M059J (cell line): ENCODE measurements around the gene ALDH16A1. TPM values are rescaled to one million over a fixed set of nuclear protein-coding genes. Genes with fewer than 3 reads are reported as not detected.

Experiments
- DNase-seq: peaks from one replicate; pipeline ENCODE4 v3.0.0-alpha.2; 2012; ENCODE audit warnings: low read depth
- total RNA-seq: library from RNA; depleted of rRNA; stranded (reverse); fragments of >200 nt; shearing (Covaris generic); gene quantifications from 2 replicates; pipeline ENCODE4 v1.2.3, GENCODE V29; 2014

Gene ALDH16A1
- total RNA-seq, 1 experiment from 2014 or later, result 27.9 TPM

DNA sequence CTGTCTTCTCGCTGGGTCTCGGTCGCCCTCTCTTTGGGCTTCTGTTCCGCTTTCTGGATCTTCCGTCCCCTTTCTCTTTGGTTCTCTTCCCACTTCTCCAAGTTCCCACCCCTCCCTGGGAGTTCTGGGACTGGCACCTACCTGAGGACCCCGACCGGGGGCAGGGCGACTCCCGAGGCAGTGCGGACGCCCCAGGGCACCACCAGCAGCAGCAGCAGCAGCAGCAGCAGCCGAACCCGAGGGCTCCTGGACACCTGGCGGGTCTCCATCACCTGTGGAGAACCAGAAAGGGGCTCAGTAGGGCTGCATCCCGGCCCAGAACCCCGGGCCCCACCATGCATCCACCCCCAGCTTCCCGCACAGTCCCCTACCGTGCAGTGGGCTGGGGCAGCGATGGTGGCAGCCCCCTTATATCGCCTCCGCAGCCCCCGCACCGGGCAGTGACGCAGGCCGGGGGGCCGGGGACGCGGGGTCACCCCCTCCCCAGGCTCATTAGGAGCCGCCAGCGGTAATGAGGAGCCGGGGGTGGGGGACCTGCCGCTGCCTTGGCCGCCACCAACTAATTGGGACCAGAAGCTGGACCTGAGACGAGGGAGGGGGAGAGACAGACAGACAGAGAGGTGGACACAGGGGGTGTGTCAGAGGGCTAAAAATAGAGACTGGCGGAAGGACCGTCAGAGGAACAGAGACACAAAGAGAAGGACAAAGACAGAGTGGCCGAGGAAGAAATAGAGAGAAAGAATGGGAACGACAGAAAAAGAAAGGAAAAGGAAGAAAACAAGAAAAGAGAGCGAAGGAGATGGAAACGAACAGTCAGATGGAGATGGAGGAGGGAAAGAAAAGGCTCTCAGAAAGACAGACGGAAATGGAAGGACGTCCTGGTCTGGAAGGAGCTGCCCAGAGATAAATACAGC is 29.7 kb upstream of the ALDH16A1 start, which contains the start of gene PTH2:
Gene PTH2, minus strand, starts transcription at position 371 of the 914 bp plus-strand sequence. Its CDS starts 102 bp downstream, at position 269.
- DNase-seq, result no peak

DNA sequence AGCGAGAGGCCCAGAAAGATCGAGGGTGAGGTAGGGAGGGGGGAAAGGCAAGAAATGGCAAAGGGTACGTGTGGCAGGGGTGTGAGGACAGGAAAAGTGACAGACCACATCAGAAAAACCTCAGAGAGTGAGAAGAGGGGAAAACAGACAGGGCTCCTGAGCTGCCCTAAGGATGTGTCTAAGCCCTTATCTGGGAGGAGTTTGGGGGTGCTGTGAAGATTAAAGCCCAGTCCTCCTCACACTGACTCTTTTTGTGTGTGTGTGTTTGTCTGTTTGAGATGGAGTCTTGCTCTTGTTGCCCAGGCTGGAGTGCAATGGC is 29.1 kb upstream of the ALDH16A1 start:
- DNase-seq, result no peak

DNA sequence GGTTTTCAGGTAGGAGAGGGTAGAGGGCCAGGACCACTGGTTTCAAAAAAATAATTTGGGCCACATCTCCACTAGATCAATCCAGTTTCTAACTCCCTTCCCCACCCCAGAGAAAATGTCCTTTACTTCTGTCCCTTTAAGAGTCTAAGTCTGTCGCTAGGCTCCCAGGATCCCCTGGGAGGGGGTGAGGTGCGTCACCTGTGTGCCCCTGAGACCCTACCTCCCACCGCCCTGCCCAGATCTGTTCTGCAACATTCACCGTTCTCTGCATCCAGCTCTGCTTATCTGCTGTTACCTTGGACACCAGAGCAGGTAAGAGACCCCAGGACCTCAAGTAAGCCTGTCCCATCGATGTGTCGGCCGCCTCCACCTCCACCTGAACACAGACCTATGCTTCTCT is 27.8 kb upstream of the ALDH16A1 start, which contains the start of gene GFY:
Gene GFY, plus strand, starts transcription at position 211 of the 400 bp plus-strand sequence. CDS start 1,043 bp downstream, outside the sequence.
- no peak for DNase-seq

DNA sequence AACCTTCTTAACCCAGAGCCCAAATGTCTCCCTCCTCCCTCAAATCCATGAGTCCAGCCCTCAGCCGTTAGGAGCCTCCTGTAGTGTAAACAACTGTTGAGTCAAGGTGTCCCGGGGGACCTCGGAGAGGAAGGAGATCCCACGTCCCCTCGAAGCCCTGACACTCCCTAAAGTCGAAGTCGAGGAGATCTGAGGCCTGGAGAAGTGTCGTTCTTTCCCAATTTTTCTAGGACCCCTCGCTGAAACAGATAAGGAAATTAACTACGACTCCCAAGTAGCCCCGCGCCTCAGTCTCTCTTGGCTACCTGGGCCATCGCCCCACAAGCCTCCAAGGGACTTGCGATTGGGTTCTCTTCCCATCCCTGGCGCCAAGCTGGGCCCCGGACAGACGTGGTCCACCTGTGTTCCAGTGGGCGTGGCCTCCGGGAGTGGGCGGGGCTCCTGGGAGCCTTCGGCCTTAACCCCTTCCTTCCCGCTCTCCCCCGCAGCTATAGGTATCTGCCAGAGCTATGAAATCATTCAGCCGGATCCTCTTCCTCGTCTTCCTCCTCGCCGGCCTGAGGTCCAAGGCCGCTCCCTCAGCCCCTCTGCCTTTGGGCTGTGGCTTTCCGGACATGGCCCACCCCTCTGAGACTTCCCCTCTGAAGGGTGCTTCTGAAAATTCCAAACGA is 27.0 kb upstream of the ALDH16A1 start:
- no peak for DNase-seq

DNA sequence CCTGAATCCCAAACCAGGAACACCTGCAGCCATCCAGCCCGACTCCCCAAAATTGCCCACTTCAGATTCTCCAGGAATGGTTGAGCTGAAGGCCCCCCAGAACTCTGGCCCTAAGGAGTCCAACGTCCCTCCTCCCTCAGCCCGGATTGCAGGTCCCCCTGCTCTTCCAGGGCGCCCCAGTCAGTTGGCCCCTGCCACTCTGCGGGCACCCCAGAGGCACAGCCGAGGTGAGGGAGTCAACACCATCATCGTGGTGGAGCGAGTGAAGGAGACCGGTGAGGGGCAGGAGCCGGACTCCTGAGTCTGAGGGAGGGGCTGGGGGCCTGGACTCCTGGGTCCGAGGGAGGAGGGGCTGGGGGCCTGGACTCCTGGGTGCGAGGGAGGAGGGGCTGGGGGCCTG is 25.7 kb upstream of the ALDH16A1 start:
- DNase-seq, result no peak

DNA sequence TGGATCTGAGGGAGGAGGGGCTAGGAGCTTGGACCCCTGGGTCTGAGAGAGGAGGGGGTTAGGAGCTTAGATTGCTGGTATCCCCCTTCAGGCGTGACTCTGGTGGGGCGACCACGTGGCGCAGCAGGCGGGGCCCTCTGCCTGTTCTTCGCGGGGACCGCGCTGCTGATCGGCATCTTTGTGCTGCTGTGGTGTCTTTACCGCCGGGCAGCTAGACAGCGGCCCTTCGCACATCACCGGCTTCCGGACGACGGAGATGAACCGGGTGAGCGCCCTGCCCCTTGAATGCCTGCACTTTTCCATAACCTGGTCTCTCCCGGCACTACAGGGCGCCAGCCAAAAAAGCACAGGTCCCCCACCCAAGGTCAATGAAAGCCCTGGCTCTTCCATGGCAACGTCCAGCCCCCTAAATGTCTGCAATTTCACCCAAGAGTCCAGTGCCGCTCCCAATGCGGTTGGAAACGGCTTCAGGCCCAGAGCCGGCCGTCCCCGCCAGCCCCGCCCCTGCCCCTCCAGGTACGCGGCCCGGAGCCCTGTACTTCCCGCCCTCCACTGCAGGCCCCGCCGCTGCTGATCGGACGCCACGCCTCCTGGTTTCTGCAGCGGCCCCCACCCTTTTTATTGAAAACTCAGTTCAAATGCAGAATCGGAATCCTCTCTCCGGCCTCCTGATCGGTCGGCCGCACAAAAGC is 25.0 kb upstream of the ALDH16A1 start:
- DNase-seq, result no peak

DNA sequence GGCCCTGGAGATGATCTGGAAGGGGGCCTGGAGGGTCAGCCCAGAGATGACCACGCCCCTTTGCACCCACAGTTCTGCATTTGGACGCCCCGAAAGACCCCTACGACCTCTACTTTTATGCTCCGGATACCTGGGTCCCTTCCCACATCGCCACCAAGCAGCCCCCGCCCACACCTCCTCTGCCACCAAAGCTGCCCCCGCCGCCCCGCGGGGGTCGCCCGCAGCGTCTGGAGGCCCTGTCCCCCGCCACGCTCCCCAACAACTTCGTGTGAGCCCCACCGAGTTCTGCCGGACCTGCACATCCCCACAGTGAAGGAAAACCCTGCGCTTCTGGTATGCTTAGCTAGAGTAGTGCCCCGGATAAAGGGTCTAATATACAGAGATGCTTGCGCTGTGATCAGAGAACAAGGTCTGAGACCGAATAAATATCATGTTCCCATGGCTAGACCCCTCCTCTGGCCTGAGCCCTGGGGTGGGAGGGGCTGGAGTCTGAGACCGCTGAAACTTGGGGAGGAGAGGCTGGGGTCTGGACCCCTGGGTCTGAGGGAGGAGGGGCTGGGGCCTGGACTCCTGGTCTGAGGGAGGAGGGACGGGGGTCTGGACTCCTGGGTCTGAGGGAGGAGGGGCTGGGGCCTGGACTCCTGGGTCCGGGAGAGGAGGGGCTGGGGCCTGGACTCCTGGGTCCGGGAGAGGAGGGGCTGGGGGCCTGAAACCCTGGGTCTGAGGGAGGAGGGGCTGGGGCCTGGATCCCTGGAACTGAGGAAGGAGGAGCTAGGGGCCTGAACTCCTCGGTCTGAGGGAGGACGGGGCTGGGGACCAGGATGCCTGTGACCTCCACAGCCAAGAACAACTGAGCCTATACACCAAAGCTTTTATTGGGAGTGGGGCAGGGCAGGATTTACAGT is 24.2 kb upstream of the ALDH16A1 start:
- no peak for DNase-seq

DNA sequence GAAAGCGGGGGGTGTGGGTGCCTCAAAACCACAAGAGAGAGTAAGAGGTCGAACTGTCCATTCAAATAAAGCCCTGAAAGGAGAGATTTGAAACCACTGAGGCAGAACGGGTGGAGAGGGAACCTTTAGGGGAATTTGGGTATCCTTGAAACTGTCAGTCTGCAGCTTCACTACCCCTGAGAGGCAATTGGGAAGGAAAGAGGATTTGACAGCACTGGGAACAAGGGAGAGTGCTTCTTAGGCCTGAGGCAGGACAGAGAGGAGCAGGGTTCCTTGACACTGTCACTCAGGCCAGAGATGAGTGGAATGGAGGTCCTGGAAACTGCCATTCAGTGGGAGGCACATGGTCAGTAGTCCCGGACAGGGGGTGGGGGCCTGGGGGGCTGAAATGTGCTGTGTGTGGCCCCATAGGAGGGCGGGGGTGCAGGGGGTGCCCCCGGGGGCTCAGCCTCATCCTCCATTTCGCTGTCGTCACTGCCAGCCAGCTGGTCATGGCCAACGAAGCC is 22.8 kb upstream of the ALDH16A1 start:
- no peak for DNase-seq

DNA sequence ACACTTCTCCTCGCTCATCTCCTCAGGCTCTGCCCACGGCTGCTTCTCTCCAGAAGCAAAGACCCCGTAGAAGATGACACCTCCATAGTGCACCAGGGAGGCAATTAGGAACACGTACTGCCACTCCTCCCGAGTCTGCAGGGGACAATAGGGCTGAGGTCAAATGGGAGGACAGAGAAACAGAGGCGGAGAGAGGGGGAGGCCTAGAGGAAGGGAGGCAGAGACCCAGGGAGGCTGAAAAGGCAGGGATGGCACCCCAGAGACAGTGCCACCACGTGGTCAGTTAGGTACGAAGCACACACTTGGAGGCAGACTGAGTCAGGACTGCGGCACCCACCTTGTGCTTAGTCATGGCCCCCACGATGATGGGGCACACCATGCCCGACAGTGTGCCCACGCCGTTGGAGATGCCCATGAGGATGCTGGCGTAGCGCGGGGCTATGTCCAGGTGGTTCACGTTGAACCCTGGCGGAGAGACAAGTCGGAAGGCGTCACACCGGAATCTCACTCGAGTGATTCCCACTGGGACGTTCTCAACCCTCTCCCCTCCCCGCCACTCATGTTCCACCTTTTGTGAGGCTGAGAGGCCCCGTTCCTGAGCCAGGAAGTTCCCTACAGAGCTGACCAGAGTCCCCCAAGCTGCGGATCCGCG is 22.2 kb upstream of the ALDH16A1 start:
- DNase-seq, result no peak

DNA sequence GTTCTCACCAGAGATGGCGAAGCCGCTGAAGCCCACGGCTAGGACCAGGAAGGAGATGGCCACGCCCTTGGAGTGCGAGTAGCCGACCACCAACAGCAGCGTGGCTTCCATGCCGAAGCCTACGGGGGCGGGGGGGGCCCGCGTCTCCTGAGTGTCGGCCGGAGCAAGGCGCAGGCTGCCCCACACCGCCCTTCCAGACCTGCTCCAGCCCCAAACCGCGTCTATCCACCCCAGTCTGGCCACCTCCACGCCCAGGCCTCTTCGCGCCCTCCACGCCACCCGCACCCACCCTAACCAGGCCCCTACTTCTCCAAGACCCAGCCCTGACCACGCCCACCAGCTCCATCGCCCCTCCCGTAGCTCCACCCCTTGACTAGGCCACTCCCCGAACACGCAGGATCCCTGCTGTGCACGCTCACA is 21.7 kb upstream of the ALDH16A1 start:
- no peak for DNase-seq

DNA sequence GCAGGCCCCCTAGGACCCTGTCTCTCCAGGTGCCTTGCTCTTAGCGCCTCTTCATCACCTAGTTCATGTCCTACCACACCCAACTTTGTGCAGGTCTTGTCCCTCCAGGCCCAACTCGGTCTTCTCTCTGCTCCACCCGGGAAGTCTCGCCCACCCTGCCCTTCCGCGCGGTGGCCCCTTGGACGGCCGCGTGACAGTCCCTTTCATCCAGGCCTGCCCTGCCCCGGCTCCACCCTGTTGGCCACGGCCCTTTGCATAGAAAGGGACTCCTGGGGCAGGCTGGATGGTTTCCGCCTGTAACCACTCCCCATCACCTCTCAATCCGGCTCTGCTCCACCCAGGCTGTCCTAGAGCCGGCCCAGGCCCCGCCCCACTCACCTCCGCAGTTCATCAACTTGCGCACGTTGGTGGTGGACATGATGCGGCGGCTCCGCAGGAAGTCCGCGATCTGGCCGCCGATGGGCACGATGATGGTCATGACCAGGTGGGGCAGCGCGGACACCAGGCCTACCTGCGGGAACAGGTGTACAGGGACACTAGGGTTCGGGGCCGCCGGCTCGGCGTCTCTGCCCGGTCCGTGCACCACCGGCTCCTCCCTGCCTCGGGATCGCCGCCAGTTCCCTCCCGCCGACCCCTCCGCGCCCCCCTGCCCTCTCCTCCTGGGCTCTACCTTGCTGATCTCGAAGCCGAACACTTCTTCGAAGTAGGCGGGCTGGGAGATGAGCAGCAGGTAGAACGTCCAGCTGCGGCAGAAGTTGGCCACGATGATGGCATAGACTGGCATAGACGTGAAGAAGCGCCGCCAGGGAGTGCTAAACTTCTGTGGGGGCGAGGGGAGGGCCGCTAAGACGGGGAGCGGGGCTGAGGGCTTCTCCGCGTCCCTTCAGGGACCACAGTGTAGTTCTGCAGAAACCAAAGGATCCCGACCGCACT is 20.6 kb upstream of the ALDH16A1 start:
- DNase-seq, result no peak

DNA sequence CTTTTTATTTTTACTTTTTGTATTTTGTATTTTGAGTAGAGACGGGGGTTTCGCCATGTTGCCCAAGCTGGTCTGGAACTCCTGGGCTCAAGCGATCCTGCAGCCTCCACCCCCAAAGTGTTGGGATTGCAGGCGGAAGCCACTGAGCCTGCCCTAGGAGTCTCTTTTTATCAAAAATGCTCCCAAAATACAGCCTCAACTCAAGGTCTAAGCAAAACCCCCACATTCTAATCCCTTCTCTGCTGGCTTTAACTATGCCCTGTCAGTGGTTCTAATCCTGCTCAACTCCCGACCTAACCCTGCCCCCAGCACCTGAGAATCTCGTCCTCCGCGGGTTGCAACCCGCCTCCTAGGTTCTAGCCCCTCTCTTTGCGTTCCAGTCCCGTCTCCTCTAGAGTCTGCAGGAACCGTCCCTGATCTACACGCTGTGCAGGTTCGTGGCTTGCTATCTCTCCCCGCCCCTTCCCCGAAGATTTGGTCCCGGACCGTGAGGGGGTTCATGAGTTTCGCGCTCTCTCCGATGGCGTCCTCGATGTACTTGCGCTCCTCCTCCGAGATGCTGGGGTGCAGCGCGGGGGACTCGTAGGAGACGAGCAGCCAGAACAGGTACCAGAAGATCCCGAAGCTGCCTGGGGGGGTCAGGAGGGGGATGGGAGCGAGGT is 19.7 kb upstream of the ALDH16A1 start:
- DNase-seq, result no peak

DNA sequence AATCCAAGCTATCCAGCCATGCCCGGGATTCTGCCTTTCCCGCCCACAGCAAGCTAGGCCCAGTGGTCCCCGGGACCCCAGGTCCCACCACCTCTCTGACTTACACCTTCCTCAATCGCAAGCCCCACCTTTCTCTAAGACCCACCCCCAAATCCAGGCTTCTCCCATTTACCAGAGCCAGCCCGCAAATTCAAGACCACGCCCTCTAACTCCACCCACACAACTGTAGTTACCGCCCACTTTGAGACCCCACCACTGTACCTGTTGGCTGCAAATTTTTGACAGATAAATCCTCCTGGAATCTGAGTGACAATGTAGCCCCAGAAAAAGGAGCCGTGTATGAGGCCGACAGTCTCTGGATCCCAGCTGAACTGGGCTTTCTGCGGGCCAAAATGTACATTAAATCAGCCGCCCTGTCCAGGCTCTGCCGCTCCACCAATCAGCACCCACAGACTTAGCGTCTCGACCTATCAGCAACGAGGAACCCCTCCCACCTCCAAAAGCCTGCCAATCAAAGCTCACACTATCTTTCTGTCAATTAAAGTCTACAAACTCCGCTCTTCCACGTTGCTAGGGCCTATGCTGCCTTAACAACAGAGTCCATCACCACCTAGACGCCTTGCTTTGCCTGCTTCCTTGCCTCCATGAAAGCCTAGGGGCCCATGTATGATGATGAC is 18.0 kb upstream of the ALDH16A1 start:
- DNase-seq, result no peak

DNA sequence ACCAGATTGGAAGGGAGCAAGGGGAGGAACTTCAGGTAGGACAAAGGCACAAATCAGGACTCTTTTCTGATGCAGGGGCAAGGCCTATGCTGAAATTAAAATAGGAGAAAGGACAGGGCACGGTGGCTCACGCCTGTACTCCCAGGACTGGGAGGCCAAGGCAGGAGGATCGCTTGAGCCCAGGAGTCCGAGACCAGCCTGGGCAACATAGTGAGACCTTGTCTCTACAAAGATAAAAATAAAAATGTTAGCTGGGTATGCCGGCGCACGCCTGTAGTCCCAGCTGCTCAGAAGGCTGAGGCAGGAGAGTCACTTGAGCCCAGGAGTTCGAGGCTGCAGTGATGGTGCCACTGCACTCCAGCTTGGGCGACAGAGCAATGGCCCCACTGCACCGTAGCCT is 17.4 kb upstream of the ALDH16A1 start:
- DNase-seq, result no peak

DNA sequence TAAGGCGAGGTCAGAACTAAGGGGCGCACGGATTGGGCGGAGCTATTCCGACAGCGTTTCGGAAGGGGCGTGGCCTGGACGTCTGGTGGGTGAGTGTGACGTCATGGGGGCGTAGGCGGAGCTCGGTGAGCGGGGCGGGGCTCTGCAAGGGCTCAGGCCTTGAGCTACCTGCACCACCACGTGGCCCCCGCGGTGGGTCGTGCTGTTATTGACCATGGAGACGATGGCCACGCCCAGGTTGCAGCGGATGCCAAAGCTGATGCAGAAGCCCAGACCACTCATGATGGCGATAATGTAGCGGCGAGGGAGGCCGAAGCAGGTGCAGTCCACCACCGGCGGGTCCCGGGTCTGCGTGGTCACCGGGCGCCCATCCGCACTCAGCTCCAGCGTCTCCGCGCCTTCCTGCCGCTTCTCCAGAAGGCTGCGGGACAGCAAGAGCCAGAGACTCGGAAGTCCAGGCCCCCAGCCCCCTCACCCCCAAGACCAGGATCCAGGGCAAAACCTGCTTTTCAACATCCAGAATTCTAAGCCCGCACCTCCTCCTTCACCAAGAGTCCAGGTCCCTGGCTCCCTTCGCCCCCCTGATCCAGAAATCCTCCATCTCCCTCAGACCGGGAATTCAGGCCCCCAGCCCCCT is 16.5 kb upstream of the ALDH16A1 start:
- DNase-seq, result no peak

DNA sequence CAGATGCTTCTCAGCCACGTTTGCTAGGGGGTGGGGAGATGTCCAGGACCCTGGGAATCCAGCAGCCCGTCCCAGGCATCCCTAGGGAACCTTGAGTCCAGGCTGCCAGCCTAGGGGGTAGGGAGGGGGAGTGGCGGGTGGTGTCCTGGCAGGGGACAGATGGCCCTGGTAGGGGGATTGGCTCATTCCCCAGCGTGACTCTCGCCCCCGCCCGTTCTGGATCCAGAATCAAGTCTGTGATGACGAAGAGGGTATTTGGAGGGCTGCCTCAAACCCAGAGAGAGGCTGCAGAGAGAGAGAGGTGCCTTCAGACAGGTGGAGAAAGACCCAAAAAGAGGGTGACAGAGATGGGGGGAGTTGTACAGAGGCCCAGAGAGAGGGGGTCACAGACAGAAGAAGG is 15.8 kb upstream of the ALDH16A1 start:
- no peak for DNase-seq

DNA sequence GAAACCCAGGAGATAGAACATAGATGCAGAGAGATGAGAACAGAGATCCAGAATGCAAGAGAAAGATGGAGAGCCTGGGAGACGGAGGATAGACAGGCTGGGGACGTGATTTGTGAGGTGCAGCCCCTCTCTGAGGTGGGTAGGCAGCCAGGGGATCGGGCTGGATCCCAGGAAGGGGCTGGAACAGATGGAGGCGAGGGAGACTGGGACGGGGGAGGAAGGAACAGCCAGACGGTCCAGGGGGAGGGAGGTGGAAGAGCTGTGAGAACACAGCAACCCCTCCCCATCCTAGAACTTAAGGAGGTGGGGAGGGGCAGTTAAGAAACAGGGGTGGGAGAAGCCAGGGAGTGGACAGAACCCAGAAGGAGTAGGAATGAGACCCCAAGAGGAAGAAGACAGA is 14.8 kb upstream of the ALDH16A1 start:
- no peak for DNase-seq

DNA sequence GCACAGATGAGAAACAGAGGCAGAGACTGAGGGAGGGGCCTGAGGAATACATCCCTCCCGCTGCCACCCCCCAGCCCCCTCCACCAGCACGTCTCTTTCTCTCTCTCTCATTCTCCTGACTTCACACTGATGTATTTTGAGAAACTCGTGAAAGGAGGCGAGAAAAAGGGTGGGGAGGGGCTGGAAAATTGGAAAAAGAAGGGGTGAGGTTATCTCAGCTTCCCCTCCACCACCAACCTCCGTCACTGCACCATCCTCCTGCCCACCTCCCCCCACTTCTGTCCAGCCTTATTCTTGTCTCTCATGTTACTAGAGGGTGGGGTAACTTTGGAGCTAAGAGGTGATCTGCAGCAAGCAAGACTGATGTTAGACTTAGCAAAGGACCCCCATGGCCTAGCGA is 13.2 kb upstream of the ALDH16A1 start:
- DNase-seq, result no peak
